NCI-H2081 (cell line): ENCODE measurements around the gene LCP2.
"Not testable (repeated sequence)": the region's sequence is repeated elsewhere in the genome, so short reads cannot be mapped to it uniquely, and the experiment has no call there.

Source experiments
- DNase-seq, 2 experiments: peaks; one replicate each; lab custom pipeline; 2025; lab: John Stamatoyannopoulos, UW

LCP2 gene

DNA sequence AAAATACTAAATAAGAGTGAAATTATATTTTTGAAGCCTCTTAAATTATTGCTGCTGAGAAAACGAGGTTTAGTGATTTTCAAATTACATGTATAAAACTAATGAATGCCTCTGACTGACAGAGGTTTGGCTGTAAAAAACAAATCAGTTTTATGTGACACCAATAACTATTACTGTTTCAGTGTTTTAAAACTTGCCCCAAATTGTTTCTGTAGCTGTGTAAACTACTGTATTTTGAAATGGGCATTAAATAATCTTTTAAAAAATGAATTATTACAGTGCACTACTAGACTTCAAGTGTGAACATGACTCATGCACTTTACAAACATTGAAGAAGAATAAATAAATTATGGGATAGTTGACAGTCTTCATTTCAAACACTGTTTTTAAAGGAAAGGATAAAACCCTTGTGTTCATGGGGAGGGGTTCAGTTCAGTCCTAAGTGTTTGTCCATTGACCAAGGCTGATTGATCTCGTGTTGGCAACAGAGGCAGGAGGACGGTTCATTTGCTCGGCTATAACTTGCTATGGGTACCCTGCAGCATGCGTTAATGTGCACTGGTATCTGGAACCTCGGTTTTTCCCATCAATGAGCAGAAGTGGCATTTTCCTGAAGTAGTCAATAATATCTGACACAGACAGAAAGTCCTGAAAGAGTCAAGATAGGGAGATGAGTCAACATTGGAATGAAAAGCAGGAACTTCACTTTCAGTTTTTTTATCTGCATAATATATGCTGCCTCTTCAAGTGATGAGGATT is 49.2 kb downstream of the LCP2 start:
- DNase-seq = no peak

DNA sequence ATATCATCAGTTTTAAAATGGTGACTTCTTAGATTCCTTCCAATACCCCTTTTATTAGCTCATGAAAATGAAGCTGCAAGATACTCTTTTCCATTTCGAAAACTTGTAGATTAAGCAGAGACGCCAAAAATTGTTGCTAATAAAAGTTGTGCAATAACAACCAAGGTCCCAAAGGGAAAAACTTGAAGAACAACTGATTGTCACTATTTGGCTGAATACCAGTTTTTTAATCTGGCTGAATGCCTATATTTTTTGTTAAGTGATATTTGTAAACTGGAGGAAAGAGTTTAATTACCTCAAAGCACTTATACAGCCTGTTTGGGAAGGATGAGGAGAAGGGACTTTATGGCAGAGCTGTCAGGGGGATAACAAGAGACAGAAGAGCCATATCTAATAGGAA is 50.2 kb downstream of the LCP2 start:
- no peak for DNase-seq

DNA sequence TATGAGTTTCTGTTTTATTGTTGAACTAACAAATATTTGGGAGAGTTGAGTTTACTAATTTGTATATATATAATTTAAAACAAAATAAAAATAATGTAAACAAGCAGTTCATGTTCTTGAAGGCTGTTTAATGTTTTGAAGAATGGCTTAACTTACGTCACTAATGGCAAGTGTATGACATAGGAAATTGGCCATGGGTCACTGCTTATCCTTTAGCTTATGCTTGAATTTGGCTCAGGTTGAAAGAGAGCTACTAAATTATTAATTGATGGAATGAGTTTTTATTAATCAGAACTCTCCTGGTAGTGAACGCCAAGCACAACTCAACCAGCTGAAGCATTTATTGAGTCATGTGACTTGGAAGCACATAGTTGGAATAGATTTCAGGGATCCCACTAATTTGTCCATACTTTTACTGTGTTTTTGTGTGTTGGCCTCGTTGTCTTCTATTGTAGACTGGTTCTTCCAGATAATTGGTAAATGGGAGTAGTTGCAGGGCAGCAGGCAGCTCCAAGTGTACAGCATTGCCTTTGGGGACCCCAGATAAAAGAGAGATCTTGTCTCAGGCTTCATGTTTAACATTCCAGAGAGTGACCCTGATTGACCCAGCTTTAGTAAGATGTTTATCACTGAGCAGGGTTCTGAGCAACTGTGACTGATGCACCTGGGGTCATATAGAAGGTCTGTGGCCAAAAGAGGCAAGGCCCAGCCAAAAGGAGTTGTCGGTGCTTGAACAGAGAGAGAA is 51.3 kb downstream of the LCP2 start:
- DNase-seq = no peak

GRCh38 chr5:170245436-170245835 is 52.1 kb downstream of the LCP2 start:
- DNase-seq = not testable (repeated sequence)

GRCh38 chr5:170238456-170239196 is 59.0 kb downstream of the LCP2 start:
- no peak for DNase-seq

DNA sequence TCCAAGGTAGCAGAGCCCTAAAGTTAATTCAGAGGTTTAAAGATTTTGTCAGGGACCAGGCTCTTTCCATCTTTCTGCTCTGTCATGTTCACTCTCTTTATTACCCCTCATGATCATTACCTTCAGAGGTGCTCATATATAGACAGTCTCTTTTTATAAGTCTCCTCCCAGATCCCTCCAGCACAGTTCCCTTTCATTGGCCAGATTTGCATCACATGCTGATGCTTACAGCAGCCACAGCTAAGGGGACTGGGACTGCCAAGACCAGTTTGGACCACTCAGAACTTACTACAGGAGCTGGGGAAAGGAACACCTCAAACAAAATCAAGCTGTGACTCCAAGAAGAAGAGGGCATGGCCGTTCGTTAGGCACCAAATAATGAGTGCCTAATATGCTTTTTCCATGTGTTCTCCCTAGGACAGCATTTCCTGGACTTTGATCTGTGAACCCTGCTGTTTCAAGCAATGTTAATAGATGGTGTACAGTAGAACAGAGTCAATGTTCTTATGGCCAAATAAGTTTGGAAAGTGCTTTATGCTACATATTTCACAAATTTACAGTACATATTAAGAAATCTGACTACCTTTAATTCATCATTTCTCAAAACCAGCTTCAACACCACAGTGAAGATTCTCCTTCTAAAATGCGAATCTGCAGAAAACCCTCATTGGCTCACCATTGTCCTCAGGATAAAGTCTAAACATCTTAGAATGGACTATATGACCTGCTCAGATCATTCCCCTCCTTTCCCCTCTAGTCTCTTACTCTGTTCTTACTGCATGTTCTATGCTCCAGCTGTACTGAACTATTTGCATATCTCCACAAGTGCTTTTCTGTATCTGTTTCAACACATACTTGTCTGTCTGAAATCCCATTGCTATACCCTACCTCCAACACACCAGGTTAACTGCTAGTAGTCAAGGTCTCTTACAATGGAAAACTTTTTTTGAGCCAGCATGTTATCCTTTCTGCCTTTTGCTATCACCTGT is 61.4 kb downstream of the LCP2 start:
- DNase-seq = no peak

- no peak for DNase-seq
Observed at GRCh38 chr5:170233358-170233892, 64.2 kb downstream of the LCP2 start.

DNA sequence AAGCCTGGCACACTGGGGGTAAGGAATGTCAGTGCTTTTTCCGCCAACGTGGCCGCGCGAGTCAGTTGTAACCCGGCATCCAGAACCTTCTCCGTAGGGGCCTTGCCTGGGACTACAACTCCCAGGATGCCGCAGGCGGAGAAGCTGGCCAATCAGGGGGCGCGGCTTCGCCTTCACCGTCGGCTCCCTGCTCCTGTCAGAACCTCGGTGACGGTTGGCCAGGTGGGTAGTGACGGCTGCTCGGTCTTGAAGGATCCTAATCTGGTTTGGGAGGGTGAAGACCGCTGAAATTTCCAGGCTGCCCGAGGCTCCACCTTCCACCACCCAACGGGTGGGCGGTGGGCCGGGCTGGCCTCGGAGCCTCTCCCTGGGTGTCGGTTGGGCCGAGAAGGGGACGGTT is 64.8 kb downstream of the LCP2 start, which contains the start of gene C5orf58:
TSS of gene C5orf58 (plus strand) at position 200 of the 400 bp plus-strand sequence. CDS start 1,992 bp downstream, outside the sequence.
- no peak for DNase-seq

GRCh38 chr5:170228762-170229435 is 68.7 kb downstream of the LCP2 start:
- DNase-seq = no peak

GRCh38 chr5:170226661-170227060 is 70.9 kb downstream of the LCP2 start:
- DNase-seq = no peak

- DNase-seq = no peak
Observed at GRCh38 chr5:170226129-170226615, 71.4 kb downstream of the LCP2 start.

DNA sequence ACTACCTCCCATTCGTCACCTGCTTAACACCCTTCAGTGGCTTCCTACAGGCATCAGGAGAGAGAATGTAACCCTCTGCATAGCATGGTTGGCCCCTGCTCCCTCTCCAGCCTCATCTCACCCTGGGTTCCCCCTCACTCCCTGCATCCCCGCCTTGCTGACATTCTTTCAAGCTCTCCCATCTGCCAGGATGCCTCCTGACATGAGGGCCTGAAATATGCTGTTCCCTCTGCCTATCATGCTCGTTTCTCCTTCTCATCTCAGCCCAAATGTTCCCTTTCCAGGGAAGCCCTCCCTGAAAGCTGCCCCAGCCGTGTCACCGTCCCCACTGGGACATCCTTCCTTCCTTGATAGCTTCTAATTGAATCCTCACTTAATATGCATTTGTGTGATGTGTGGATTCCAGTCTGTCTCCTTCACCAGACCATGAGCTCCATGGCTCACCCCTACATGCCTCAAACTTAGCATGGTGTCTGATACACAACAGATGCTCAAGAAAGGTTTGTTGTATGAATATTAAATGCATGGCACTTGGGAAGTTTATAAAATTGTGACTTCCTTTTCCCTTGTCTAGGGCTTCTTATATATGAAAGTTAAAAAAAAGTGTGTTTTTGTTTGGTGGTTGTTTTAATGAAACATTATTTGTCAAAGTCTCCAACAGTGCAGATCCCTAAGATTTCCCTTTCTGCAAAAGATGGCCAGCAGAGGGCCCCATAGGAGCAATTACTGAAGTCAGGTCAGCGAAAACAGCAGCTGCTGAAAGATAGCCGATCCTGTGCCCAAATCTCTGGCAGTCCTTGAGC is 72.0 kb downstream of the LCP2 start:
- peak; percentile 6 to 27 for DNase-seq

DNA sequence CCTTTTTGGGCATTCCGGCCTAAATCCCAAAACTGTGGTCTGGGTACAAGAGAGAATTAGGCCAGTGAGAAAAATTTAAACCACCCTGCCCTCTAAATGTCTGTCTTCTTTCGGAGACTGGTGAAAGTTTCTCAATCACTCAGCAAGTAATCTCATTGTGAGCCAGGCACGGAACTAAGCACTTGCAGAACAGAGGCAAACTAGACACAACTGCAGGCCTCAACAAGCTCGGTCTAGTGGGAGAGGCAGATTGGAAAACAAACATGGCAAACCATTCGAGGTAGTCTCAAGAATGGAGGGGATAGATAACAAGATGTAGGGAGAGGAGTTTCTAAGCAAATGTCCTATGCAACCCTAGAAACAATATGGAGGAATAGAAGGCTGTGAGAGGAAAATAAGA is 73.7 kb downstream of the LCP2 start:
- no peak for DNase-seq

DNA sequence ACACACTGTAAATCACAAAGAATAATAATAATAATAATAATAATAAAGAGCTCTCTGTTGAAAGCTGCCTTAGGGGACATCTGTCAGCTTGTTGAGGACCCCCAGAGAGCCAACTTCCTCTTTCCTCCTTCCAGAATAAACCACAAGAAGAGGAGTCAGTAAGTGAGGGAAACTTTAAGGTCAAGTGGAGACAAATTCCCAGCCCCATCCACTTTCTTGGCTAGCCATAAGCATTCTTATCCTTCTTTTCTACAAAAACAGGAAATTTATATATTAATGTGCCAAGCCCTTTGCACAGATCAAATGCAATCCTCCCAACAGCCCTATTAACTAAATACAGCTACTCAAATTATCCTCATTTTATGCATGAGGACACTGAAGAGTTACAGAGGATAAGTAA is 74.2 kb downstream of the LCP2 start:
- DNase-seq = no peak

GRCh38 chr5:170221327-170221741 is 76.2 kb downstream of the LCP2 start:
- DNase-seq = no peak

DNA sequence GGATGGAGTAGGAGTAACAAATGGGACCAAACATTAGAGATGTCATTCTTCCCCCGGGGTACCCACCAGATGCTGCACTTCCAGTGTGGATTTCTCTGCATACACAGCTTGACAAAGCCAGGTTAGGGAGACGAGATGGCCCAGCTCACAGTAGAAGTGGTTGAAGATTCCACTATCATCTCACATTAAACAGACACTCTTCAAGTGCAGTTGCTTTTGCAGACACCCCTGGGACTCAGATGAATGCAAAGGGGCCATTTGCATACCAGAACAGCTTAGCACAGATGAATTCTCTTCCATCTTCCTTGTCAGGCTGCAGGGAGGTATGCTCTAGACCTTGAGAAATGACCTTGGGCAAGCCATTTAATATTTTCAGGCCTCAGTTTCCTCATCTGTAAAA is 77.4 kb downstream of the LCP2 start:
- DNase-seq = no peak

GRCh38 chr5:170219615-170220014 is 78.0 kb downstream of the LCP2 start:
- no peak for DNase-seq

GRCh38 chr5:170218726-170219125 is 78.9 kb downstream of the LCP2 start:
- DNase-seq = no peak

DNA sequence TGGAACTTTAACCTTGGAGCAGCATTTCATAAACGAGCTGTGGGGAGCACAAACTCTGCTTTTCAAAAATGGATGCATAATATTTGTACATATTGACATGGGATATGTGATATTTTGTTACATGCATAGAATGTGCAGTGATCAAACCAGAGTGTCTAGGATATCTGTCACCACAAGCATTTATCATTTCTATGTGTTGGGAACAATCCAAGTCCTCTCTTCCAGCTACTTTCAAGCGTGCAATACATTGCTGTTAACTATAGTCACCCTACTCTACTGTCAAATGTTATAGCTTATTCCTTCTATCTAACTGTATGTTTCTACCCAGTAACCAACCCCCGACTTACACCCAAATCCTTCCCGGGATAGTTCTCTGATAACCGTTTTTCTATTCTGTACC is 79.7 kb downstream of the LCP2 start:
- no peak for DNase-seq
